ENCODE data around the gene DHRS2. TPM values are rescaled to one million over a fixed set of nuclear protein-coding genes. Genes with fewer than 3 reads are reported as not detected.
A peak's percentile ranks its signal among the peaks of the same experiment; 100 is the strongest.

The DHRS2 gene
- total and polyA plus RNA-seq, 2 of the 13 experiments (the other 11 are each of a cell fraction or from before 2014, with no cell fraction given): 1,621 to 3,021 TPM

DNA sequence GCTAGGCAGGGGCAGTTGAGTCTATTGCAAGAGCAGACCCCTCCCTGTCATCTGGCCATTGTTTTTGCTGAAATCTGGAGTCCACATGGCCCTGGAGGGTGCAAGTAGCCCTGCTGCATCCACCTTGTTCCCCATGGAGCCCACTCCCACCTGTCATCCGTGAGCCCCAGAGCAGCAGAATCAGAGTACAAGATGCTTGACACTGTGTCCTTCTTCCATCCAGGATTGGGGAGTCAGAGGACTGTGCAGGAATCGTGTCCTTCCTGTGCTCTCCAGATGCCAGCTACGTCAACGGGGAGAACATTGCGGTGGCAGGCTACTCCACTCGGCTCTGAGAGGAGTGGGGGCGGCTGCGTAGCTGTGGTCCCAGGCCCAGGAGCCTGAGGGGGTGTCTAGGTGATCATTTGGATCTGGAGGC lies 8.8 kb downstream of the DHRS2 start (continued):
- TF ChIP-seq AKNA (CRISPR knock-in tag; IDR thresholded peaks at IDR 0.05; ENCODE audit: borderline replicate concordance) (no peak), SRSF9 (IDR thresholded peaks at IDR 0.05; ENCODE audit: borderline replicate concordance, insufficient read depth, low read depth, low read length, poor library complexity, severe bottlenecking) (no peak), BORCS8-MEF2B (CRISPR knock-in tag; IDR thresholded peaks at IDR 0.05) (0 out of 2 replicates have a peak, but pooled peaks have one; percentile 32), SAFB2 (CRISPR knock-in tag; IDR thresholded peaks at IDR 0.05; ENCODE audit: borderline replicate concordance, low read depth) (peak; percentile 78; the same call in 1 of the 2 replicates), ZNF775 (CRISPR knock-in tag; IDR thresholded peaks at IDR 0.05; ENCODE audit: borderline replicate concordance) (no peak), ZNF772 (CRISPR knock-in tag; IDR thresholded peaks at IDR 0.05) (peak; percentile 45; the same call in 1 of the 2 replicates), ELF3 (CRISPR knock-in tag; IDR thresholded peaks at IDR 0.05) (no peak), ZFY (CRISPR knock-in tag; IDR thresholded peaks at IDR 0.05) (no peak), SMAD1 (CRISPR knock-in tag; IDR thresholded peaks at IDR 0.05; ENCODE audit: borderline replicate concordance, low read depth) (no peak), RBM22 (optimal IDR thresholded peaks at IDR 0.05; ENCODE audit: low read length) (peak; percentile 78), ZNF225 (CRISPR knock-in tag; IDR thresholded peaks at IDR 0.05) (peak; percentile 73; the same call in 1 of the 2 replicates), SOX5 (CRISPR knock-in tag; IDR thresholded peaks at IDR 0.05; ENCODE audit: borderline replicate concordance) (no peak), HDAC6 (IDR thresholded peaks at IDR 0.05; ENCODE audit: low read depth, low read length) (no peak), ZNF878 (CRISPR knock-in tag; IDR thresholded peaks at IDR 0.05) (no peak)

All from HepG2 (cell line).